H1 (cell line): ENCODE data around the gene ZNF200. TPM values are rescaled to one million over a fixed set of nuclear protein-coding genes. Genes with fewer than 3 reads are reported as not detected.

Experiments
- CBX5 ChIP-seq: fragments of 300-800, 300-1000 bp; sonication (generic); IDR thresholded peaks from 2 replicates; pipeline ENCODE4 v1.7.1; 2016; ENCODE audit warnings: antibody characterized with exemption, low read length, low read depth
- CHD2 ChIP-seq: IDR thresholded peaks from 2 replicates; pipeline ENCODE4 v1.6.1; 2012; ENCODE audit warnings: low read length, improper control_type of control experiment
- CTBP2 ChIP-seq: IDR thresholded peaks from 2 replicates; pipeline ENCODE4 v1.7.0; 2011; ENCODE audit warnings: borderline replicate concordance, mild to moderate bottlenecking, moderate library complexity, mixed read lengths, low read length; ENCODE audit not compliant: insufficient read depth, insufficient read length
- RBBP5 ChIP-seq: IDR thresholded peaks from 2 replicates; pipeline ENCODE4 v1.7.1; 2012; ENCODE audit warnings: low read depth, mild to moderate bottlenecking, inconsistent platforms, low read length, moderate library complexity, borderline replicate concordance
- RXRA ChIP-seq: IDR thresholded peaks from 2 replicates; pipeline ENCODE4 v1.6.1; 2011; ENCODE audit warnings: low read depth, mild to moderate bottlenecking, low read length, moderate library complexity; ENCODE audit not compliant: insufficient read depth
- TBP ChIP-seq: IDR thresholded peaks from 2 replicates; pipeline ENCODE4 v1.6.1; 2011; ENCODE audit warnings: low read depth, low read length, improper control_type of control experiment
- ZNF274 ChIP-seq: IDR thresholded peaks from 2 replicates; pipeline ENCODE4 v1.7.0; 2012; ENCODE audit warnings: low read length, borderline replicate concordance; ENCODE audit errors: extremely low read depth
- polyA plus RNA-seq, 7 experiments: library from polyadenylated mRNA; depleted of rRNA in 3 of 7; stranded (reverse) in 5 of 7; unstranded in 2 of 7; fragments of >200 nt in 5 of 7; fragments of 200-250 nt in 2 of 7; gene quantifications; 1 replicate in 5 of 7; 2 replicates in 1 of 7; 4 replicates in 1 of 7; pipeline versions ENCODE4 v1.2.1 to v1.2.3, GENCODE V29; 2011 to 2013; ENCODE audit warnings: missing spikeins in 2 of 7, mixed read lengths in 2 of 7
- total RNA-seq: library from RNA; stranded (reverse); fragmentation: NEBNext Ultra II Directional; extraction: Animal tissue kit (Norgen Biotek cat#: 25700); gene quantifications from 2 replicates; pipeline ENCODE4 v1.2.1, GENCODE V29; 2021
- TF ChIP-seq, protein P1 (sequence below): IDR thresholded peaks from 2 replicates; pipeline ENCODE4 v1.6.1; 2012; ENCODE audit warnings: inconsistent platforms

The ZNF200 gene
- total and polyA plus RNA-seq, 2 of the 8 experiments (the other 6 are each of a cell fraction or from before 2014, with no cell fraction given): 2.7 to 9.9 TPM

- TF ChIP-seq CHD2 (no peak), RXRA (no peak), TBP (no peak), ZNF274 (no peak), CTBP2 (no peak), CBX5 (no peak), RBBP5 (no peak)
- TF ChIP-seq, protein P1, sequence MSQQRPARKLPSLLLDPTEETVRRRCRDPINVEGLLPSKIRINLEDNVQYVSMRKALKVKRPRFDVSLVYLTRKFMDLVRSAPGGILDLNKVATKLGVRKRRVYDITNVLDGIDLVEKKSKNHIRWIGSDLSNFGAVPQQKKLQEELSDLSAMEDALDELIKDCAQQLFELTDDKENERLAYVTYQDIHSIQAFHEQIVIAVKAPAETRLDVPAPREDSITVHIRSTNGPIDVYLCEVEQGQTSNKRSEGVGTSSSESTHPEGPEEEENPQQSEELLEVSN: no peak
- TF ChIP-seq, all 59 proteins: peak for 0
Measured at GRCh38 chr16:3202903-3203539, 31.9 kb downstream of the ZNF200 start (continued).
